H1 (cell line): Measurements from ENCODE around the gene POU2AF3. TPM values are rescaled to one million over a fixed set of nuclear protein-coding genes. Genes with fewer than 3 reads are reported as not detected.

Source experiments
- CTCF ChIA-PET: fragments of 300-600 bp; sonication (Branson Sonifier 250); formaldehyde crosslinking; loops from one replicate; lab custom pipeline; 2021; ENCODE audit not compliant: partially characterized antibody; lab: Charles Lee
- POLR2A ChIA-PET: fragments of 300-600 bp; sonication (Branson Sonifier 250); formaldehyde crosslinking; loops from one replicate; lab custom pipeline; 2021; ENCODE audit warnings: inconsistent platforms; ENCODE audit not compliant: partially characterized antibody; lab: Charles Lee
- DNase-seq, 2 experiments: peaks; one replicate each; pipeline versions ENCODE4 v3.0.0 to v3.0.0-alpha.2; 2010 to 2022; ENCODE audit warnings: low spot score in 2 of 2, low read depth in 1 of 2, mixed read lengths in 1 of 2
- FAIRE-seq: peaks from 2 replicates; lab custom pipeline; 2011; peaks lifted over from hg19 to GRCh38; lab: Jason Lieb, UNC
- H2AFZ ChIP-seq: 2 replicates; pipeline ENCODE4 v1.8.1; 2012; ENCODE audit warnings: low read length, inconsistent platforms
- H2AK5ac ChIP-seq: 2 replicates; pipeline ENCODE4 v1.6.1; 2013; ENCODE audit warnings: low read depth, low read length
- H2BK120ac ChIP-seq: replicated peaks from 2 replicates; pipeline ENCODE3; 2013; ENCODE audit warnings: low read depth, low read length, inconsistent platforms
- H2BK12ac ChIP-seq: 2 replicates; pipeline ENCODE4 v1.6.1; 2013; ENCODE audit warnings: low read depth, low read length
- H2BK15ac ChIP-seq: 2 replicates; pipeline ENCODE4 v1.6.1; 2013; ENCODE audit warnings: low read length
- H2BK20ac ChIP-seq: 2 replicates; pipeline ENCODE4 v1.6.1; 2013; ENCODE audit warnings: low read length
- H2BK5ac ChIP-seq: 2 replicates; pipeline ENCODE4 v1.6.1; 2013; ENCODE audit warnings: low read depth, low read length
- H3K14ac ChIP-seq: 2 replicates; pipeline ENCODE4 v1.6.1; 2013; ENCODE audit warnings: inconsistent platforms; ENCODE audit not compliant: insufficient read length
- H3K18ac ChIP-seq: 2 replicates; pipeline ENCODE4 v1.6.1; 2013; ENCODE audit warnings: low read length; ENCODE audit errors: extremely low read depth
- H3K23ac ChIP-seq: 2 replicates; pipeline ENCODE4 v1.6.1; 2013; ENCODE audit warnings: inconsistent platforms; ENCODE audit not compliant: insufficient read length
- H3K23me2 ChIP-seq: 2 replicates; pipeline ENCODE4 v1.6.1; 2013; ENCODE audit warnings: low read depth, low read length
- H3K27ac ChIP-seq: 2 replicates; pipeline ENCODE4 v1.6.1; 2011; ENCODE audit warnings: low read depth, low read length, inconsistent platforms
- H3K27me3 ChIP-seq, 4 experiments: replicated peaks in 1 of 4; 1 replicate in 1 of 4; 2 replicates in 3 of 4; pipeline versions ENCODE4 v1.6.1 to v1.8.1; 2011 to 2013; ENCODE audit warnings: low read length in 3 of 4, mild to moderate bottlenecking in 3 of 4, inconsistent platforms in 2 of 4, mixed read lengths in 2 of 4, moderate library complexity in 1 of 4; ENCODE audit not compliant: control insufficient read depth in 3 of 4, insufficient read depth in 3 of 4; ENCODE audit errors: extremely low read depth in 1 of 4
- H3K36me3 ChIP-seq, 4 experiments: 2 replicates each; pipeline versions ENCODE4 v1.6.1 to v1.8.1; 2011 to 2013; ENCODE audit warnings: mild to moderate bottlenecking in 4 of 4, low read length in 3 of 4, moderate library complexity in 2 of 4, control low read depth in 1 of 4, inconsistent platforms in 1 of 4; ENCODE audit not compliant: insufficient read depth in 4 of 4, control insufficient read depth in 2 of 4
- H3K4ac ChIP-seq: replicated peaks from 2 replicates; pipeline ENCODE3; 2013; ENCODE audit warnings: low read length, low read depth, mixed read lengths, inconsistent platforms; ENCODE audit not compliant: insufficient read length
- H3K4me1 ChIP-seq, 4 experiments: replicated peaks in 1 of 4; 1 replicate in 1 of 4; 2 replicates in 3 of 4; pipeline versions ENCODE4 v1.6.1 to v1.8.1; 2011 to 2013; ENCODE audit warnings: low read length in 3 of 4, inconsistent platforms in 2 of 4, mixed read lengths in 1 of 4; ENCODE audit not compliant: insufficient read depth in 4 of 4, control insufficient read depth in 3 of 4
- H3K4me2 ChIP-seq, 2 experiments: 2 replicates each; pipeline versions ENCODE4 v1.6.1 to v1.8.1; 2011 to 2013; ENCODE audit warnings: low read depth in 2 of 2, low read length in 2 of 2, control low read depth in 1 of 2, inconsistent platforms in 1 of 2, mild to moderate bottlenecking in 1 of 2; ENCODE audit not compliant: insufficient read depth in 1 of 2
- H3K4me3 ChIP-seq, 4 experiments: fragments of 200-600, 300-600 bp in 1 of 4; sonication (generic), shearing (Covaris generic), sonication (Bioruptor Twin) in 1 of 4; 2 replicates each; pipeline versions ENCODE4 v1.5.1 to v1.8.1; 2011 to 2016; ENCODE audit warnings: low read length in 4 of 4, low read depth in 3 of 4, control low read depth in 2 of 4, inconsistent platforms in 2 of 4, mild to moderate bottlenecking in 2 of 4, mixed read lengths in 1 of 4, moderate library complexity in 1 of 4; ENCODE audit not compliant: insufficient read depth in 2 of 4; ENCODE audit errors: extremely low read depth in 1 of 4
- H3K56ac ChIP-seq: replicated peaks from 2 replicates; pipeline ENCODE3; 2013; ENCODE audit warnings: low read depth, mild to moderate bottlenecking, mixed read lengths, low read length, inconsistent platforms; ENCODE audit not compliant: insufficient read length
- H3K79me1 ChIP-seq: 2 replicates; pipeline ENCODE4 v1.6.1; 2013; ENCODE audit warnings: low read depth, low read length, control low read depth
- H3K79me2 ChIP-seq, 2 experiments: 2 replicates each; pipeline versions ENCODE4 v1.6.1 to v1.8.1; 2012 to 2013; ENCODE audit warnings: low read length in 2 of 2, mild to moderate bottlenecking in 2 of 2, inconsistent platforms in 1 of 2; ENCODE audit not compliant: insufficient read depth in 2 of 2, control insufficient read depth in 1 of 2
- H3K9ac ChIP-seq, 4 experiments: replicated peaks in 1 of 4; 1 replicate in 1 of 4; 2 replicates in 3 of 4; pipeline versions ENCODE4 v1.6.1 to v1.8.1; 2011 to 2013; ENCODE audit warnings: low read depth in 3 of 4, low read length in 3 of 4, control low read depth in 2 of 4, mild to moderate bottlenecking in 2 of 4, moderate library complexity in 2 of 4, inconsistent platforms in 1 of 4; ENCODE audit errors: extremely low read depth in 1 of 4
- H3K9me3 ChIP-seq, 2 experiments: 2 replicates each; pipeline versions ENCODE4 v1.6.1 to v1.8.1; 2012 to 2013; ENCODE audit warnings: mild to moderate bottlenecking in 2 of 2, moderate library complexity in 2 of 2, control low read depth in 1 of 2, inconsistent platforms in 1 of 2, low read depth in 1 of 2, low read length in 1 of 2, mixed read lengths in 1 of 2; ENCODE audit not compliant: insufficient read depth in 2 of 2
- H4K20me1 ChIP-seq, 2 experiments: replicated peaks in 1 of 2; 2 replicates each; pipeline versions ENCODE3 to v1.8.1; 2011 to 2013; ENCODE audit warnings: inconsistent platforms in 2 of 2, low read length in 2 of 2, mild to moderate bottlenecking in 1 of 2; ENCODE audit not compliant: insufficient read depth in 2 of 2, control insufficient read depth in 1 of 2
- H4K5ac ChIP-seq: 2 replicates; pipeline ENCODE4 v1.6.1; 2013; ENCODE audit warnings: low read length, low read depth, mixed read lengths, inconsistent platforms; ENCODE audit not compliant: insufficient read length
- H4K8ac ChIP-seq: 2 replicates; pipeline ENCODE4 v1.8.0; 2013; ENCODE audit warnings: mild to moderate bottlenecking, moderate library complexity, low read length, inconsistent platforms; ENCODE audit not compliant: insufficient read depth; ENCODE audit errors: extremely low read depth
- H4K91ac ChIP-seq: replicated peaks from 2 replicates; pipeline ENCODE3; 2013; ENCODE audit warnings: low read length, mixed read lengths, inconsistent platforms; ENCODE audit not compliant: insufficient read length
- CBX5 ChIP-seq: fragments of 300-800, 300-1000 bp; sonication (generic); IDR thresholded peaks from 2 replicates; pipeline ENCODE4 v1.7.1; 2016; ENCODE audit warnings: antibody characterized with exemption, low read length, low read depth
- CEBPB ChIP-seq: IDR thresholded peaks from 2 replicates; pipeline ENCODE4 v1.6.1; 2012; ENCODE audit warnings: low read depth, low read length
- CHD2 ChIP-seq: IDR thresholded peaks from 2 replicates; pipeline ENCODE4 v1.6.1; 2012; ENCODE audit warnings: low read length, improper control_type of control experiment
- CTBP2 ChIP-seq: IDR thresholded peaks from 2 replicates; pipeline ENCODE4 v1.7.0; 2011; ENCODE audit warnings: borderline replicate concordance, mild to moderate bottlenecking, moderate library complexity, mixed read lengths, low read length; ENCODE audit not compliant: insufficient read depth, insufficient read length
- E2F6 ChIP-seq: IDR thresholded peaks from 2 replicates; pipeline ENCODE4 v1.6.1; 2012; ENCODE audit warnings: inconsistent platforms
- EGR1 ChIP-seq: IDR thresholded peaks from 2 replicates; pipeline ENCODE4 v1.6.1; 2011; ENCODE audit warnings: low read depth, low read length, borderline replicate concordance
- KDM5A ChIP-seq: fragments of 200-600 bp; IDR thresholded peaks from 2 replicates; pipeline ENCODE4 v1.7.1; 2012; ENCODE audit warnings: mild to moderate bottlenecking, low read length, inconsistent platforms, mixed read lengths
- NANOG ChIP-seq: IDR thresholded peaks from 2 replicates; pipeline ENCODE4 v1.6.1; 2011; ENCODE audit warnings: low read length, low read depth, mild to moderate bottlenecking, inconsistent platforms; ENCODE audit not compliant: insufficient read depth, poor library complexity, severe bottlenecking
- SIRT6 ChIP-seq: IDR thresholded peaks from one replicate; pipeline ENCODE4 v1.7.1; 2012; ENCODE audit warnings: low read length, inconsistent platforms
- WGBS, 2 experiments: shearing (Covaris generic) in 1 of 2; methylation state at CpG; one replicate each; pipeline versions ENCODE4 v1.1.6 to v1.1.7; 2013 to 2015; ENCODE audit warnings: low lambda C conversion rate in 2 of 2, mixed read lengths in 2 of 2, inconsistent platforms in 1 of 2, low coverage in 1 of 2, missing lambda C conversion rate in 1 of 2; ENCODE audit not compliant: insufficient replicate concordance in 2 of 2, insufficient coverage in 1 of 2, insufficient read length in 1 of 2; ENCODE audit errors: extremely low coverage in 1 of 2, missing lambda C conversion rate in 1 of 2; 5-methylcytosine and 5-hydroxymethylcytosine counted together
- polyA plus RNA-seq, 7 experiments: library from polyadenylated mRNA; depleted of rRNA in 3 of 7; stranded (reverse) in 5 of 7; unstranded in 2 of 7; fragments of >200 nt in 5 of 7; fragments of 200-250 nt in 2 of 7; gene quantifications; 1 replicate in 5 of 7; 2 replicates in 1 of 7; 4 replicates in 1 of 7; pipeline versions ENCODE4 v1.2.1 to v1.2.3, GENCODE V29; 2011 to 2013; ENCODE audit warnings: missing spikeins in 2 of 7, mixed read lengths in 2 of 7
- total RNA-seq: library from RNA; stranded (reverse); fragmentation: NEBNext Ultra II Directional; extraction: Animal tissue kit (Norgen Biotek cat#: 25700); gene quantifications from 2 replicates; pipeline ENCODE4 v1.2.1, GENCODE V29; 2021
- TF ChIP-seq, protein P1 (sequence below): IDR thresholded peaks from 2 replicates; pipeline ENCODE4 v1.6.1; 2011; ENCODE audit warnings: low read length, improper control_type of control experiment
- TF ChIP-seq, protein P2 (sequence below): IDR thresholded peaks from 2 replicates; pipeline ENCODE4 v1.6.1; 2012; ENCODE audit warnings: low read length, inconsistent platforms

Gene POU2AF3
- total and polyA plus RNA-seq, 2 of the 8 experiments (the other 6 are each of a cell fraction or from before 2014, with no cell fraction given), result 1.2 to 5.7 TPM

- Histone ChIP-seq H3K79me1 (no peaks in the 10 kb centered on the region), H3K27ac (no peak overlapping the region), H3K9ac (no peak overlapping the region), H3K4ac (no peak overlapping the region), H3K9me3 (no peaks in the 10 kb centered on the region), H2BK12ac (no peak overlapping the region), H4K8ac (no peak overlapping the region), H3K4me1 (no peaks in the 10 kb centered on the region), H2BK15ac (no peak overlapping the region), H3K36me3 (no peaks in the 10 kb centered on the region), H3K79me2 (no peaks in the 10 kb centered on the region), H3K27me3 (no peaks in the 10 kb centered on the region; a peak in 1 of 7 replicates), H3K23ac (no peak overlapping the region), H3K56ac (no peak overlapping the region), H3K14ac (no peak overlapping the region), H2AFZ (no peak overlapping the region), H4K5ac (no peak overlapping the region), H2AK5ac (no peak overlapping the region), H4K20me1 (no peaks in the 10 kb centered on the region), H3K23me2 (no peaks in the 10 kb centered on the region), H3K4me3 (no peak overlapping the region), H2BK20ac (no peak overlapping the region), H3K18ac (no peak overlapping the region), H4K91ac (no peak overlapping the region), H2BK5ac (no peak overlapping the region), H3K4me2 (no peak overlapping the region), H2BK120ac (no peak overlapping the region)
- WGBS, 2 experiments, result 92% methylated on average over 5 of the region's 5 CpGs; no CpG with 5 or more reads in 1 of the 2 experiments
- POLR2A ChIA-PET, result no interaction called here
- DNase-seq, result no peak
- FAIRE-seq, result no peak
- CTCF ChIA-PET, result interaction anchor here (0.6 to 1.4 kb wide), 2 partner anchors 23 to 24 kb away, joined by 3 to 4 read pairs; no protein-coding TSS in a partner anchor
- TF ChIP-seq, protein P1, sequence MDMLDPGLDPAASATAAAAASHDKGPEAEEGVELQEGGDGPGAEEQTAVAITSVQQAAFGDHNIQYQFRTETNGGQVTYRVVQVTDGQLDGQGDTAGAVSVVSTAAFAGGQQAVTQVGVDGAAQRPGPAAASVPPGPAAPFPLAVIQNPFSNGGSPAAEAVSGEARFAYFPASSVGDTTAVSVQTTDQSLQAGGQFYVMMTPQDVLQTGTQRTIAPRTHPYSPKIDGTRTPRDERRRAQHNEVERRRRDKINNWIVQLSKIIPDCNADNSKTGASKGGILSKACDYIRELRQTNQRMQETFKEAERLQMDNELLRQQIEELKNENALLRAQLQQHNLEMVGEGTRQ, result no peak
- TF ChIP-seq EGR1 (no peak), CBX5 (no peak), E2F6 (no peak), CEBPB (no peak), NANOG (no peak), CTBP2 (no peak), SIRT6 (no peak), CHD2 (no peak), KDM5A (no peak)
- TF ChIP-seq, protein P2, sequence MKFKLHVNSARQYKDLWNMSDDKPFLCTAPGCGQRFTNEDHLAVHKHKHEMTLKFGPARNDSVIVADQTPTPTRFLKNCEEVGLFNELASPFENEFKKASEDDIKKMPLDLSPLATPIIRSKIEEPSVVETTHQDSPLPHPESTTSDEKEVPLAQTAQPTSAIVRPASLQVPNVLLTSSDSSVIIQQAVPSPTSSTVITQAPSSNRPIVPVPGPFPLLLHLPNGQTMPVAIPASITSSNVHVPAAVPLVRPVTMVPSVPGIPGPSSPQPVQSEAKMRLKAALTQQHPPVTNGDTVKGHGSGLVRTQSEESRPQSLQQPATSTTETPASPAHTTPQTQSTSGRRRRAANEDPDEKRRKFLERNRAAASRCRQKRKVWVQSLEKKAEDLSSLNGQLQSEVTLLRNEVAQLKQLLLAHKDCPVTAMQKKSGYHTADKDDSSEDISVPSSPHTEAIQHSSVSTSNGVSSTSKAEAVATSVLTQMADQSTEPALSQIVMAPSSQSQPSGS, result no peak
Observed at GRCh38 chr11:111253630-111254029, 44.7 kb upstream of the POU2AF3 start.
